Ovary (tissue), 3 donors: ENCODE measurements around the gene HIF1A.

Experiments used
- EP300 ChIP-seq: sonication (generic); formaldehyde crosslinking; IDR thresholded peaks from one replicate; pipeline ENCODE4 v1.6.1; 2017; ENCODE audit warnings: antibody characterized with exemption
- POLR2A ChIP-seq: fragments of 450-650 bp; IDR thresholded peaks from one replicate; pipeline ENCODE4 v1.6.1; 2017; ENCODE audit warnings: antibody characterized with exemption, mild to moderate bottlenecking, moderate library complexity
- TF ChIP-seq, protein P1 (sequence below), 3 donors: fragments of 450-650 bp in 2 of 3; fragments of 200-600 bp in 1 of 3; IDR thresholded peaks; one replicate each; pipeline versions ENCODE4 v1.5.1 to v1.8.0; 2016 to 2022; ENCODE audit warnings: antibody characterized with exemption in 3 of 3, mild to moderate bottlenecking in 1 of 3
- donor health status: DM: no; HTN: no; CAD: no.

DNA sequence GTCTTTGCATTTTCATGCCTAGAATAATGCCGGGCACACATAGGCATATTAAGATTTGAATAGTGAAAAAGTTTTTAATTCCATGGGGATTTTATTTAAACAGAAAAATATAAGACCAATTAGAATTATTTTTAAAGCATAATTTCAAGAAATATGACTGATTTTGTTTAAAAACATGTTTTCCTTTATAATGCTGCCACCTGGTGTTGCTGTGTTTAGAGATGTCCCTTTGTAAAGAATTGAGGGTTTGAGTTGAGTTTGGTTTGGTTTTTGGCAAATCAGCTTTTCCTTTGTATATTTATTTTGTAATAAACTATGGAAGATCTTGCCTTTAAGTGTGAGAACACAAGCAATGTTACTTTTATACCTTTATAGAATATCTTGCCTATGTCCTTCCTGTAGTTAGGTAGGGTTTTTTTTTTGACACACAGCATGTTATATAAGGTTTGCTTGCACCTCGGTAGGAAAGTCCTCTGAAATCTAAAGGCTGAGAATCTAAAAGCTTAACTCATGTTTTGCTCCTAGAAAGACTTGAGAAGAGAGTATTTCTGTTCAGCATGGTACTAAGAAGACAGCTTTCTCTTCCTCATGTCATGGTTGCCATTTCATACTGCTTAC lies 35.6 kb downstream of the HIF1A start:
- TF ChIP-seq, protein P1, sequence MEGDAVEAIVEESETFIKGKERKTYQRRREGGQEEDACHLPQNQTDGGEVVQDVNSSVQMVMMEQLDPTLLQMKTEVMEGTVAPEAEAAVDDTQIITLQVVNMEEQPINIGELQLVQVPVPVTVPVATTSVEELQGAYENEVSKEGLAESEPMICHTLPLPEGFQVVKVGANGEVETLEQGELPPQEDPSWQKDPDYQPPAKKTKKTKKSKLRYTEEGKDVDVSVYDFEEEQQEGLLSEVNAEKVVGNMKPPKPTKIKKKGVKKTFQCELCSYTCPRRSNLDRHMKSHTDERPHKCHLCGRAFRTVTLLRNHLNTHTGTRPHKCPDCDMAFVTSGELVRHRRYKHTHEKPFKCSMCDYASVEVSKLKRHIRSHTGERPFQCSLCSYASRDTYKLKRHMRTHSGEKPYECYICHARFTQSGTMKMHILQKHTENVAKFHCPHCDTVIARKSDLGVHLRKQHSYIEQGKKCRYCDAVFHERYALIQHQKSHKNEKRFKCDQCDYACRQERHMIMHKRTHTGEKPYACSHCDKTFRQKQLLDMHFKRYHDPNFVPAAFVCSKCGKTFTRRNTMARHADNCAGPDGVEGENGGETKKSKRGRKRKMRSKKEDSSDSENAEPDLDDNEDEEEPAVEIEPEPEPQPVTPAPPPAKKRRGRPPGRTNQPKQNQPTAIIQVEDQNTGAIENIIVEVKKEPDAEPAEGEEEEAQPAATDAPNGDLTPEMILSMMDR (IDR thresholded peaks at IDR 0.05) = peak in 2 of 3 donors; percentile 33 to 69
- no peak for TF ChIP-seq POLR2A
- TF ChIP-seq EP300 = no peak
